GM21528 (cell line): ENCODE measurements around the gene FOXN3.

Source experiments
- ATAC-seq: cut with Tn5 transposase; IDR thresholded peaks from one replicate; pipeline ENCODE4 v1.9.1; 2021; ENCODE audit warnings: mild to moderate bottlenecking, moderate library complexity; ENCODE audit not compliant: unreplicated experiment, low FRiP score

FOXN3 gene

GRCh38 chr14:89386212-89386886, 30.7 kb downstream of the FOXN3 start:
- ATAC-seq: no peak

DNA sequence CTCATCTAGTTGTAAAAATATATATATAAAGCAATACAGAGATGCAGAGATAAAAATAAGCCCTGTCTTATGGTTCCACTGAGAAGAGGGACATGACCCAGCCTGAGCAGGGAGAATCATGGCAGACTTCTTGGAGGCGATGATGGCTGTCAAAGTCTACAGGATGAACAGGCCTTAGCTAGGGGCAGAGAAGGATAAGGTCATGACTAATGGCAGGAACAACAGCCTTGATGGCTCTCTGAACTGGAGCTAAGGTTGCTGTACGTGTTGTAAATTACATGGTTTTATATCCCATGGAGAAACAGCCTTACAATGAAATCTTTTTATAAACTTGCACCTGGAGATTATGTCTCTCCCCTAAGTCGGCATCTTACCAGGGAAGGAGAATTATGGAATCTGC, 32.4 kb downstream of the FOXN3 start:
- no peak for ATAC-seq

DNA sequence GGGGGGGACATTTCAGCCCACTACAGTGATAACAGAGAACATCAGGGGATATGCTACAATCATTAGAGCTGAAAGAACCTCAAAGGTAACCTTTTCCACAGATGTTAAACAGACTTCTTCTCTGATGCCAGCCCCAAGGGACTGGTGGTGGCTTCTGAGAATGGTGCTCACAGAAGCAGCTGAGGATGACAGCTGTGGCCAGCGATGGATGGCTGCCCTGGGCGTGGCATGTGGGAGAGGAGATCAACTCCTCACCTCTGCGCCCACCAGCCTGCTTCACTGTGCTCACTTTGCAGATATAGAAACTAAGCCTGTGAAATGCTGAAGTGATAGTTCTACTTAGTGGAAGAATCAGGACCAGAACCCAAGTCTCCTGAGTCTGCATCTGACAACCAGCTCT, 33.0 kb downstream of the FOXN3 start:
- peak; percentile 87 for ATAC-seq

DNA sequence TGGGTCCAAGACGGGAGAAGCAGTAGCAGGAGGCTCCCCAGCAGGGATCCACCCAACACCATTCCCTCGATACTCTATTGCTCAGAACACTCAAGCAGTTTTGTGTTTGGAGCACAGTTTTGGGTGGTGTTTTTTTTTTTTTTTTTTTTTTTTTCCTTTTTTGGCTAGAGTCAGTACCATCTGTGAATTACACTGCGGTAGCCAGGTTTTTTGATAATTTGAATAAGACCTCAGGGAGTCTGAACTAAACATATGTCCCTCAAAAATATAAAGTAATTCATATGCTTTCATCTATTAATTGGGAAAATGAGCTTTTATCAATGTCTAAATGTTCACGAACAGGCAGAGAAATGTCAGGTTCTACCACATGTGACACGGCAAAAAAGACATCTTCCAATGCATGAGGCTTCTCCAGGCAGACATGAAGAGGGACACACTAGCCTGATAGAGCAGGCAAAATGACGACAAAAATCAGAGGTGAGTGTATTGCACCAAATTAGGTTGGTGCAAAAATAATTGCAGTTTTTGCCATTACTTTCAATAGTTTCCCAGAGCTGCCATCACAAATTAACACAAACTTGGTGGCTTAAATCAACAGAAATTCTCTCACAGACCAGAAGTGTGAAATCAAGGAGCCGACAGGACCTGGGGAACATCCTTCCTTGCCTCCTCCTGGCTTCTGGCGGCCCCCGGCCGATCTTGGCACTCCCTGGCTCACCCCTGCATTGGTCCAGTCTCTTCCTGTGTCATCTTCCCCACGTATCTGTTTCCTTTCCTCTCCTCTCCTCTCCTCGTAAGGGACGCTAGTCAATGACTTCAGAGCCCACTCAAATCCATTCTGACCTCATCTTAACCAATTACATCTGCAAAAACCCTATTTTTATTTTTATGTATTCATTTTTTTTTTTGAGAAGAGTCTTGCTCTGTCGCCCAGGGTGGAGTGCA, 33.9 kb downstream of the FOXN3 start:
- ATAC-seq: no peak

DNA sequence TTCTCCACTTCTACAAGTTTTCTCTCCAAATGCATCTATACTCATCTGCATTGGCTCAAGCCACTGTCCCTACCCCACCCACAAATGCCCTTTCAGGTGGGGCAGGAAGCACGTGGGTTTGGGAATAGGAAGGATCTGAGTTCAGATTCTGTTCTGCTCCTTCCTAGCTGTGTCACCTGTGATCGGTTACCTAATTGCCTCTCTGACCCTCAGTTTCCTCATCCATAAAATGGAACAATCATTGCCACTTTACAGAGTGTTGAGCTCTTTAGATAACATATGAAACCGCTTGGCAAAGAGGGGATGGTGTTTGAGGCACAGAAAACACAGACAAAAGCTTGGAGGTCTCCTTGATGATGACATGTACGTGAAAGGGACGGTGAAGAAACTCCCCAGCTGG, 34.5 kb downstream of the FOXN3 start:
- ATAC-seq: no peak

DNA sequence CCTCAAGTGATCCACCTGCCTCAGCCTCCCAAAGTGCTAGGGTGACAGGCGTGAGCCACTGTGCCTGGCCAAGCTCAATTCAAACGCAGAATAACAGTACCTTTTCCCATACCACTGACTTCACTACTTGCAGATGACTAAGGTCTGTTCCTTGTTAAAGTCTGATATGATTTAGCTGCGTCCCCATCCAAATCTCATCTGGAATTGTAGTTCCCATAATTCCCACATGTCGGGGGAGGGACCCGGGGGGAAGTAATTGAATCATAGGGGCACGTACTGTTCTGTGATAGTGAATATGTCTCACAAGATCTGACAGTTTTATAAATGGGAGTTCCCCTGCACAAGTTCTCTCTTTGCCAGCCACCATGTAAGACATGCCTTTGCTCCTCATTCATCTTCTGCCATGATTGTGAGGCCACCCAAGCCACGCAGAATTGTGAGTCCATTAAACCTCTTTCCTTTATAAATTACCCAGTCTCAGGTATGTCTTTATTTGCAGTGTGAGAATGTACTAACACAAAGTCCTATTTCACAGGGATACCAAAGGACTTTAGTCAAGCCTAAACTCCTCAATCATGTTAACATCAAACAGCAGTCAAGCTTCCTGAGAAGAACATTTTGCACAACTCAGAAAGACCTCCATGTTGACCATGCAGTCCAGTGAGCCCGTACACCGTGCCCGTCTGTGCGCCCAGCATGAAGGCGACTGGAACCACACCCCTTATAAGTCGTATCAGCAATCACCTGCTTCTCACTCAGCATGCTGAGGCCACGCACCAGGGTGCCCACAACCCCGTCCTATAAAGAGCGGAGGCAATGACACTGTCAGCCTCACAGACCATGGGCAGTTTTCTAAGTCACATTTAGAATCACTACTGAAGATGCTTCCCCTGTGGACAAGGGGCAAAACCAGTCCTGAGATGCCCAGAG, 36.9 kb downstream of the FOXN3 start:
- no peak for ATAC-seq

DNA sequence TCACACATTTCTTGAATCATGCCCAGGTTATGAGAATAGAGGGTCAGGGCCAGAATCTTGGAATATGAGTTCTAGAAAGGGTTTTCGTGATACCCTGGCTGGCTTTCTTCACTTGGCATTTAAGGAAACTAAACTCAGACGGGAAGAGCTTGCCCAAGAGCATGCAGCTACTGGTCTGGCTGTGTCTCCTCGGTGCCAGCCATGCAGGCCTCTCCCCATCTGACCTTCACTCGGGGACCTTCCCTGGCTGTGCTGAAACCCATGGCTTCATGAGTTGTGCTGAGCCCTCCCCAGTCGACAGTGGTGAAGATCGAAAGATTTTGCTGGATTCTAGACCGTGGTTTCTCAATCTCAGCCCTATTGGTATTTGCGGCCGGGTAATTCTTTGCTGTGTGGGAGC, 38.0 kb downstream of the FOXN3 start:
- no peak for ATAC-seq

DNA sequence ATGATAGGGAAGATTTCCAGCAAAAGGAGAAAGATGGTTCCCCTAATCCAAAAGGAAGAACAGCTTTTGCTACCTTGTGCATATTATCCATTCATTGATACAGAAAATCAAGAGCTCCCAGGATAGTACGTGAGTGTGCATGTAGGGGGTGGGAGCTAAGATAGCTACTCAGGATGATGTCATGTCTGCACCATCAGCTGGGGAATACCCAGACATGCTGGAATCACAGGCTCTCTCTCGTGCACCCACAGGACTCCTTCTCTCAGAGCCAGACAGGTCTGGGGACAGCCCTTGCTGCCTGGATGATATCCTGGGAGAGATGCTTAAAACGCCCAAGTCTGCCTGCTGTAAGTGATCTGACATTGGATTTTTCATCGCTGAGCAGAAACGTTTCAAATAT, 38.9 kb downstream of the FOXN3 start:
- no peak for ATAC-seq

DNA sequence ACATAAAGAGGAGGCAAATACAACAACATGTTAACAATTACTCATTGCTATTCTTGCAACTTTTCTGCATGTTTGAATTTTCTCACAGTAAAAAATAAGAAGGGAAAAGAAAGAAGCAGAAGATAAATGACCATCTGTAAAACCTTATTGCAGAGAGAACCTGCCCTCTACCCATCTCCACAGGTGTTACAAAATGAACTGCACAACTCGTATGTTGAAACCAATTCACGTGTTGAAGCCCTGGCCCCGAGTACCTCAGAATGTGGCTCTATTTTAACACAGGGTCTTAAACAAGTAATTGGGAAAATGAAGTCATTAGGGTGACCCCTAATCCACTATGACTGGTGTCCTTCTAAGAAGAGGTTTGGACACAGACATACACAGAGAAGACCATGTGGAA, 39.5 kb downstream of the FOXN3 start:
- ATAC-seq: no peak

- no peak for ATAC-seq
These were observed 42.1 kb downstream of the FOXN3 start for GRCh38 chr14:89374908-89375307.

- no peak for ATAC-seq
These were observed 43.8 kb downstream of the FOXN3 start for GRCh38 chr14:89373185-89373584.

DNA sequence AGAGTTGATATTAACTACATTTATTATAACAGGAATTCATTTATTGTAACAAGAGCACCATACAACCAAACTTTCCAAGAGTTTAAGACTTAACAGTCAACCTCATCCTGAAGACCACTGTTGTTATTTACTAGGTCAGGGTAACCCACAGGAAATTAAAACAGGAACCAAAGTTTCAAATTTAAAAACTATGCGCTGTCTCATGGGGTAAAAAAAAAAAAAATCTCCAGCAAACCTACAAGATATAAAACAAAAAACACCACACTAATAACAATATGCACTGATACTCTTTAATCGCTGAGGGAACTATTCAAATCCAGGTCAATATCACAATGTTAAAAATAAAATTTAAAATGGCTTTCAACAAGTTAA, 44.5 kb downstream of the FOXN3 start:
- no peak for ATAC-seq

GRCh38 chr14:89371585-89372511, 45.2 kb downstream of the FOXN3 start:
- no peak for ATAC-seq

GRCh38 chr14:89370781-89371180, 46.3 kb downstream of the FOXN3 start:
- ATAC-seq: no peak

GRCh38 chr14:89370381-89370780, 46.7 kb downstream of the FOXN3 start:
- no peak for ATAC-seq

DNA sequence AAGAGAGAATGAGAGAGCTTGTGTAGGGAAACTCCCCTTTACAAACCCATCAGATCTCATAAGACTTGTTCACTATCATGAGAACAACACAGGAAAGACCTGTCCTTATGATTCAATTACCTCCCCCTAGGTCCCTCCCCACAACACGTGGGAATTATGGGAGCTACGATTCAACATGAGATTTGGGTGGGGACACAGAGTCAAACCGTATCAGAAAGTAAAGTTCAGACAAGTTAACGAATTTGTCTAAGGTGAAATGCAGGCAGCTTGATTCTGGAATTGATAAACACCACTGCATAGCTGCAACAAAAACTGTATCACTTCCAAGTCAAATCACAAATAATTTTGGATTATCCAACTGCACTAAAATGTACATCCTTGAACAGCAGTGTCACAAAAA, 47.4 kb downstream of the FOXN3 start:
- ATAC-seq: no peak

DNA sequence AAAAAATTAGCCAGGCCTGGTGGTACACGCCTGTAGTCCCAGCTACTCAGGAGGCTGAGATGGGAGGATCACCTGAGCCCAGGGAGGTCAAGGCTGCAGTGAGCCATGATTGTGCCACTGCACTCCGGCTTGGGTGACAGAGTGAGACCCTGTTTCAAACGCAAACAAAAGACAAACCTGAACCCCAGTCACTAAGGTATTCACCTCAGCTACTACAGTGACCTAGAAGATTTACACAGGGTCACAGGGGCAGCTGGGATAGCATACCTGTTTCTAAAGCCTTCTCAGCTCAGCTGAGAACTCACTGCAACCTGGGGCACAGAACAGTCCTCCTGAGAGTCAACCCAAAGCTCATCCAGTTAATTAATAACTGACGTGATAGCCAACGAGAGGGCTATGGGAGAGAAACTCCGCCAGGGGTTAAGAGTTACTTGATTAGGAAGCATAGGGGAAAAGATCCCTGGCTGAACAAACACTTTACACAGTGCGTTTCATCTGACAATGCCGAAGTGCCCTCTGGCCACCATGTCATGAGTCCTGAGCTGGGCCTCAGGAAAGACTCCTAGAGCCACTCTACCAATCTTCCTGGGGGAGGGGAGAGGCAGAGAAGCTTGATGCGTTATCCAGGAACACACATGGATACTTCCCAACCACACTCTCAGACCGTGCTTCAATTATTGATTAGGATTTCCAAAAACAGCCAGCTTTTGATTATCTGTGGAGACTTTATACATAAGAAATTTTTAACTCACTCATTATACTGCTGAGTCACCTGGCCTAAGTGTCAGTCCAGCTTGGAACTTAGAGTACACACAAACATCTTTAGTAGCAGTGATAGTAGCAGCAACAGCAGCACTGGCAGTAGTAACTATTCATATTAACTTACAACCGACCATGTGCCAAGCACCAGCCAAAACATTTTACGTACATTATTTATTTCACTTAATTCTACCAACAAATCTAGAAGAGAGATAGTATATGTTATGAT, 48.2 kb downstream of the FOXN3 start:
- no peak for ATAC-seq

DNA sequence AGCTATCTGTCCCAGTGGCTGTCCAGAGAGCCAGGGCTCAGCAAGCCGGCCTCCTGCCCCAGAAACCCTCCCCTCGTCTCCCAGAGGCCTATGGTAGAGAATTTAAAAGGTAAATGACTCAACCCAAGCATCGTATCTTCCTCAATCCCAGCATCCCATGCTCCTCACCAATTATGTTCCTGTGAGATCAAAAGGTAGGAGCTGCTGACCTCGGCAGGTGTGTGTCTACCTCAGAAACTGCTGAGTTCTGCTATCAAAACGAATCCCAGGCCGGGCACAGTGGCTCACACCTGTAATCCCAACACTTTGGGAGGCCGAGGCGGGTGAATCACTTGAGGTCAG, 49.3 kb downstream of the FOXN3 start:
- no peak for ATAC-seq
